H9 (cell line): ENCODE data around the gene DLX1. TPM values are rescaled to one million over a fixed set of nuclear protein-coding genes. Genes with fewer than 3 reads are reported as not detected.

ENCODE experiments used
- DNase-seq: peaks from one replicate; pipeline ENCODE4 v3.0.0-alpha.2; 2017
- H2AFZ ChIP-seq: one replicate; pipeline ENCODE4 v1.6.1; 2013; ENCODE audit warnings: mild to moderate bottlenecking, low read length, control low read depth, moderate library complexity
- H2AK5ac ChIP-seq: 2 replicates; pipeline ENCODE4 v1.6.1; 2013; ENCODE audit warnings: low read length, control low read depth, mixed read lengths; ENCODE audit not compliant: insufficient read length
- H2BK120ac ChIP-seq: one replicate; pipeline ENCODE4 v1.6.1; 2013; ENCODE audit warnings: low read depth, mild to moderate bottlenecking, low read length, control low read depth, inconsistent platforms; ENCODE audit not compliant: poor library complexity, severe bottlenecking
- H2BK12ac ChIP-seq: 2 replicates; pipeline ENCODE4 v1.6.1; 2013; ENCODE audit warnings: low read length, control low read depth, mixed read lengths, low read depth; ENCODE audit not compliant: insufficient read length
- H2BK15ac ChIP-seq: 2 replicates; pipeline ENCODE4 v1.6.1; 2013; ENCODE audit warnings: low read depth, low read length, control low read depth
- H2BK20ac ChIP-seq: one replicate; pipeline ENCODE4 v1.6.1; 2013; ENCODE audit warnings: low read depth, mild to moderate bottlenecking, low read length, control low read depth, inconsistent platforms; ENCODE audit not compliant: poor library complexity, severe bottlenecking
- H2BK5ac ChIP-seq: 2 replicates; pipeline ENCODE4 v1.6.1; 2013; ENCODE audit warnings: low read length, control low read depth, mixed read lengths; ENCODE audit not compliant: insufficient read length
- H3K14ac ChIP-seq: 2 replicates; pipeline ENCODE4 v1.6.1; 2013; ENCODE audit warnings: low read length, control low read depth; ENCODE audit not compliant: insufficient read depth
- H3K18ac ChIP-seq: 2 replicates; pipeline ENCODE4 v1.6.1; 2013; ENCODE audit warnings: low read depth, mild to moderate bottlenecking, mixed read lengths, low read length, control low read depth; ENCODE audit not compliant: insufficient read length
- H3K23ac ChIP-seq: 2 replicates; pipeline ENCODE4 v1.6.1; 2013; ENCODE audit warnings: low read length, control low read depth, mixed read lengths, low read depth; ENCODE audit not compliant: insufficient read length
- H3K23me2 ChIP-seq: 2 replicates; pipeline ENCODE4 v1.6.1; 2013; ENCODE audit warnings: low read depth, mild to moderate bottlenecking, mixed read lengths, low read length, control low read depth; ENCODE audit not compliant: insufficient read length, poor library complexity, severe bottlenecking
- H3K27ac ChIP-seq: 2 replicates; pipeline ENCODE4 v1.5.1; 2013; ENCODE audit warnings: low read length, control low read depth, mixed read lengths, low read depth; ENCODE audit not compliant: insufficient read length
- H3K27me3 ChIP-seq: 2 replicates; pipeline ENCODE4 v1.6.1; 2013; ENCODE audit warnings: low read length, control low read depth, inconsistent platforms; ENCODE audit not compliant: insufficient read depth
- H3K4ac ChIP-seq: 2 replicates; pipeline ENCODE4 v1.6.1; 2013; ENCODE audit warnings: low read depth, mild to moderate bottlenecking, control low read depth, inconsistent platforms, low read length, moderate library complexity
- H3K4me1 ChIP-seq: 2 replicates; pipeline ENCODE4 v1.6.1; 2013; ENCODE audit warnings: low read length, control low read depth, inconsistent platforms; ENCODE audit not compliant: insufficient read depth
- H3K4me2 ChIP-seq: 2 replicates; pipeline ENCODE4 v1.6.1; 2013; ENCODE audit warnings: low read length, control low read depth, mixed read lengths; ENCODE audit not compliant: insufficient read length, insufficient read depth
- H3K56ac ChIP-seq: 2 replicates; pipeline ENCODE4 v1.6.1; 2013; ENCODE audit warnings: low read depth, mild to moderate bottlenecking, mixed read lengths, low read length, control low read depth; ENCODE audit not compliant: insufficient read length
- H3K79me1 ChIP-seq: 2 replicates; pipeline ENCODE4 v1.6.1; 2013; ENCODE audit warnings: low read depth, mild to moderate bottlenecking, moderate library complexity, low read length, control low read depth, inconsistent platforms; ENCODE audit not compliant: insufficient read depth, poor library complexity, severe bottlenecking
- H3K79me2 ChIP-seq: 2 replicates; pipeline ENCODE4 v1.6.1; 2013; ENCODE audit warnings: low read length, control low read depth, inconsistent platforms; ENCODE audit not compliant: insufficient read depth
- H3K9ac ChIP-seq: 2 replicates; pipeline ENCODE4 v1.6.1; 2013; ENCODE audit warnings: low read length, control low read depth, mixed read lengths; ENCODE audit not compliant: insufficient read length; ENCODE audit errors: extremely low read depth
- H3K9me3 ChIP-seq: one replicate; pipeline ENCODE4 v1.6.1; 2013; ENCODE audit warnings: low read depth, low read length, inconsistent platforms; ENCODE audit not compliant: control insufficient read depth
- H3T11ph ChIP-seq: one replicate; pipeline ENCODE4 v1.6.1; 2013; ENCODE audit warnings: mild to moderate bottlenecking, low read length, control low read depth, inconsistent platforms
- H4K20me1 ChIP-seq: one replicate; pipeline ENCODE4 v1.6.1; 2013; ENCODE audit not compliant: control insufficient read depth, insufficient read length, insufficient read depth
- H4K5ac ChIP-seq: 2 replicates; pipeline ENCODE4 v1.6.1; 2013; ENCODE audit warnings: low read depth, mild to moderate bottlenecking, mixed read lengths, low read length, control low read depth; ENCODE audit not compliant: insufficient read length
- H4K8ac ChIP-seq: replicated peaks from 2 replicates; pipeline ENCODE4 v1.6.1; 2013; ENCODE audit warnings: low read length, control low read depth, mixed read lengths, low read depth; ENCODE audit not compliant: insufficient read length
- H4K91ac ChIP-seq: 2 replicates; pipeline ENCODE4 v1.6.1; 2013; ENCODE audit warnings: low read depth, mild to moderate bottlenecking, moderate library complexity, mixed read lengths, low read length, control low read depth; ENCODE audit not compliant: insufficient read length
- H3K27ac Mint-ChIP-seq, 3 experiments: 2 replicates in 2 of 3; 3 replicates in 1 of 3; pipeline ENCODE4 v1.8.0; 2020 to 2021; ENCODE audit warnings: mixed read lengths in 3 of 3, mild to moderate bottlenecking in 1 of 3, moderate library complexity in 1 of 3
- H3K27me3 Mint-ChIP-seq: 2 replicates; pipeline ENCODE4 v1.8.0; 2021; ENCODE audit warnings: low read depth, mild to moderate bottlenecking, moderate library complexity, mixed read lengths
- H3K36me3 Mint-ChIP-seq, 3 experiments: 2 replicates in 2 of 3; 3 replicates in 1 of 3; pipeline ENCODE4 v1.8.0; 2020 to 2021; ENCODE audit warnings: low read depth in 3 of 3, mixed read lengths in 3 of 3; ENCODE audit not compliant: insufficient read depth in 1 of 3
- H3K4me1 Mint-ChIP-seq, 2 experiments: 2 replicates each; pipeline ENCODE4 v1.8.0; 2020; ENCODE audit warnings: mixed read lengths in 2 of 2
- H3K4me3 Mint-ChIP-seq, 2 experiments: 2 replicates in 1 of 2; 3 replicates in 1 of 2; pipeline ENCODE4 v1.8.0; 2020 to 2021; ENCODE audit warnings: mild to moderate bottlenecking in 2 of 2, mixed read lengths in 2 of 2, moderate library complexity in 1 of 2
- H3K9me3 Mint-ChIP-seq, 2 experiments: 2 replicates in 1 of 2; 3 replicates in 1 of 2; pipeline ENCODE4 v1.8.0; 2020; ENCODE audit warnings: mild to moderate bottlenecking in 2 of 2, mixed read lengths in 2 of 2, moderate library complexity in 1 of 2
- WGBS: extraction: QIAGEN DNeasy Blood & Tissue Kit; methylation state at CpG from one replicate; pipeline ENCODE4 v1.1.7; 2013; ENCODE audit warnings: missing lambda C conversion rate, low lambda C conversion rate, mixed read lengths; ENCODE audit not compliant: insufficient read length; ENCODE audit errors: extremely low coverage; 5-methylcytosine and 5-hydroxymethylcytosine counted together
- total RNA-seq: library from RNA; stranded (reverse); gene quantifications from 2 replicates; pipeline ENCODE4 v1.2.1, GENCODE V29; 2021
- TF ChIP-seq, protein P1 (sequence below): fragments of 200-600 bp; sonication (generic); conservative IDR thresholded peaks from 3 replicates; pipeline ENCODE4 v1.8.0; 2021; ENCODE audit warnings: antibody characterized with exemption, mild to moderate bottlenecking

DLX1 gene
- total RNA-seq, 1 experiment from 2014 or later: not detected

DNA sequence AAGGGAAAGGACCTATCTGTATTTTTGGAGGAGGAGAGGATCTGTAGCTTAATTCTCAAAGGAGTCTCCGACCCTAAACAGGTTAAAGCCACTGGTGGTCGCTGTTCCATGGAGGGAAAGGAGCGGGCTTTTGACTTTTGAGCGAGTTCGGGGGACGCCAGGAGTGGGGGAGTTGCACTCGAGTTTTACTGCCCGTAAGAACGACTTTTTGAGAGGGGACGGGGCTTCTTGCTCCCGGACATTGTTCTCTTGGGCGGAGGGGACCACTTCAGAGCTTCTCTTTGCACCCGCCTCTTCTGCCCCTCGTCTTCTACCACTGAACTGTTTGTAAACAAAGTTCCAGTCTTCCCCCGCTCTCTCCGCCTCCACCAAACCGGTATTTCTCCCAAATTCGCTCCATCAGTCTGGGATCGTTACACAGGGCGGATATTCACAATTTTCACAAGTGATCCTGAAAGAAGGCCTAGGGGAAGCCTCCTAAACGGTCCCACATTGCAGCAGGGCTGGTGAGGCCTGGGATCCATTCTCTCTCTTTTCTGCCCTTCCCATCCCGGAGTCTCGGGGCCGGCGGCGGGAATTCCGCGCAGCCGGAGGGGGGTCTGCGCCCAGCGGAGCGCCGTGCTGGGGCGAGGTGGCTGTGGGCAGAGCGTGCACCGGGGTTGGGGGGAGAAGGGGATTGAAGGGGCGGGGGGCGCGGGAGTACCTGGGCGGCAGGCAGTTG, 10.8 kb downstream of the DLX1 start:
- no peak overlapping the region for H3K23ac ChIP-seq
- no peak overlapping the region for H2BK120ac ChIP-seq
- H3K27me3 ChIP-seq: peaks cover 89% of the 10 kb centered on the region
- peak overlapping the region; percentile 89 for H3K4me2 ChIP-seq
- Mint-ChIP-seq H3K4me1 (peaks cover 30 to 48% of the 10 kb centered on the region in 2 experiments), H3K27ac (no peak overlapping the region), H3K4me3 (peak overlapping the region; percentile 50 to 84), H3K9me3 (peaks cover 5 to 16% of the 10 kb centered on the region in 2 experiments; a peak in 3 of 5 replicates), H3K36me3 (peaks cover 0 to 2% (median 1%) of the 10 kb centered on the region in 3 experiments; a peak in 4 of 7 replicates), H3K27me3 (peaks cover 100% of the 10 kb centered on the region)
- TF ChIP-seq, protein P1, sequence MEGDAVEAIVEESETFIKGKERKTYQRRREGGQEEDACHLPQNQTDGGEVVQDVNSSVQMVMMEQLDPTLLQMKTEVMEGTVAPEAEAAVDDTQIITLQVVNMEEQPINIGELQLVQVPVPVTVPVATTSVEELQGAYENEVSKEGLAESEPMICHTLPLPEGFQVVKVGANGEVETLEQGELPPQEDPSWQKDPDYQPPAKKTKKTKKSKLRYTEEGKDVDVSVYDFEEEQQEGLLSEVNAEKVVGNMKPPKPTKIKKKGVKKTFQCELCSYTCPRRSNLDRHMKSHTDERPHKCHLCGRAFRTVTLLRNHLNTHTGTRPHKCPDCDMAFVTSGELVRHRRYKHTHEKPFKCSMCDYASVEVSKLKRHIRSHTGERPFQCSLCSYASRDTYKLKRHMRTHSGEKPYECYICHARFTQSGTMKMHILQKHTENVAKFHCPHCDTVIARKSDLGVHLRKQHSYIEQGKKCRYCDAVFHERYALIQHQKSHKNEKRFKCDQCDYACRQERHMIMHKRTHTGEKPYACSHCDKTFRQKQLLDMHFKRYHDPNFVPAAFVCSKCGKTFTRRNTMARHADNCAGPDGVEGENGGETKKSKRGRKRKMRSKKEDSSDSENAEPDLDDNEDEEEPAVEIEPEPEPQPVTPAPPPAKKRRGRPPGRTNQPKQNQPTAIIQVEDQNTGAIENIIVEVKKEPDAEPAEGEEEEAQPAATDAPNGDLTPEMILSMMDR: peak; percentile 47; the same call in 2 of the 3 replicates
- H2AFZ ChIP-seq: no peak overlapping the region
- no peak overlapping the region for H2BK15ac ChIP-seq
- H3K27ac ChIP-seq: no peak overlapping the region
- no peak overlapping the region for H4K5ac ChIP-seq
- no peak overlapping the region for H3T11ph ChIP-seq
- no peak overlapping the region for H3K14ac ChIP-seq
- no peak overlapping the region for H3K9ac ChIP-seq
- H3K4ac ChIP-seq: no peak overlapping the region
- no peak overlapping the region for H3K56ac ChIP-seq
- no peaks in the 10 kb centered on the region for H3K9me3 ChIP-seq
- no peak overlapping the region for H2BK20ac ChIP-seq
- H3K18ac ChIP-seq: no peak overlapping the region
- DNase-seq: no peak
- H3K79me1 ChIP-seq: no peaks in the 10 kb centered on the region
- no peaks in the 10 kb centered on the region for H3K79me2 ChIP-seq
- H4K20me1 ChIP-seq: no peaks in the 10 kb centered on the region
- no peak overlapping the region for H2AK5ac ChIP-seq
- H2BK12ac ChIP-seq: no peak overlapping the region
- WGBS: no CpG with 5 or more reads among the region's 40 CpGs
- no peaks in the 10 kb centered on the region for H3K4me1 ChIP-seq
- H3K23me2 ChIP-seq: peaks cover 22% of the 10 kb centered on the region
- H4K91ac ChIP-seq: no peak overlapping the region
- H4K8ac ChIP-seq: no peak overlapping the region
- no peak overlapping the region for H2BK5ac ChIP-seq
